Measurements from ENCODE around the gene LRRC15.

The LRRC15 gene

GRCh38 chr3:194312743-194313281 is 56.7 kb downstream of the LRRC15 start:
- Histone ChIP-seq H3K4me1 (ENCODE audit: control insufficient read depth, low read depth, low read length) (peaks cover 28% of the 10 kb centered on the region), H3K27me3 (ENCODE audit: control insufficient read depth, insufficient read depth, low read length) (peaks cover 49% of the 10 kb centered on the region), H3K27ac (ENCODE audit: low read length) (no peak overlapping the region)

GRCh38 chr3:194312186-194312742 is 57.3 kb downstream of the LRRC15 start:
- no peak overlapping the region for H3K27ac ChIP-seq (ENCODE audit: low read length)
- peaks cover 48% of the 10 kb centered on the region for H3K27me3 ChIP-seq (ENCODE audit: control insufficient read depth, insufficient read depth, low read length)
- no peaks in the 10 kb centered on the region for H3K36me3 ChIP-seq (ENCODE audit: control insufficient read depth, low read depth, low read length)
- no peak overlapping the region for H3K9ac ChIP-seq (ENCODE audit: low read length)
- no peak overlapping the region for H3K4me3 ChIP-seq (ENCODE audit: low read length)
- H3K9me3 ChIP-seq (ENCODE audit: control insufficient read depth, low read depth, low read length): no peaks in the 10 kb centered on the region
- H3K4me1 ChIP-seq (ENCODE audit: control insufficient read depth, low read depth, low read length): peaks cover 32% of the 10 kb centered on the region

More at GRCh38 chr3:194312743-194313281, 56.7 kb downstream of the LRRC15 start:
- Histone ChIP-seq H3K4me3 (ENCODE audit: low read length) (no peak overlapping the region), H3K9me3 (ENCODE audit: control insufficient read depth, low read depth, low read length) (no peaks in the 10 kb centered on the region), H3K9ac (ENCODE audit: low read length) (no peak overlapping the region), H3K36me3 (ENCODE audit: control insufficient read depth, low read depth, low read length) (no peaks in the 10 kb centered on the region)

GRCh38 chr3:194311000-194311399 is 58.5 kb downstream of the LRRC15 start:
- Histone ChIP-seq H3K9me3 (ENCODE audit: control insufficient read depth, low read depth, low read length) (no peaks in the 10 kb centered on the region), H3K27me3 (ENCODE audit: control insufficient read depth, insufficient read depth, low read length) (peaks cover 35% of the 10 kb centered on the region), H3K4me1 (ENCODE audit: control insufficient read depth, low read depth, low read length) (peaks cover 37% of the 10 kb centered on the region), H3K4me3 (ENCODE audit: low read length) (no peak overlapping the region), H3K9ac (ENCODE audit: low read length) (no peak overlapping the region), H3K36me3 (ENCODE audit: control insufficient read depth, low read depth, low read length) (no peaks in the 10 kb centered on the region), H3K27ac (ENCODE audit: low read length) (no peak overlapping the region)

- no peak overlapping the region for H3K9ac ChIP-seq (ENCODE audit: low read length)
- H3K9me3 ChIP-seq (ENCODE audit: control insufficient read depth, low read depth, low read length): no peaks in the 10 kb centered on the region
- no peak overlapping the region for H3K4me3 ChIP-seq (ENCODE audit: low read length)
- peaks cover 43% of the 10 kb centered on the region for H3K4me1 ChIP-seq (ENCODE audit: control insufficient read depth, low read depth, low read length)
- H3K27me3 ChIP-seq (ENCODE audit: control insufficient read depth, insufficient read depth, low read length): peaks cover 33% of the 10 kb centered on the region
- no peak overlapping the region for H3K27ac ChIP-seq (ENCODE audit: low read length)
- no peaks in the 10 kb centered on the region for H3K36me3 ChIP-seq (ENCODE audit: control insufficient read depth, low read depth, low read length)
Observed at GRCh38 chr3:194310060-194310835, 59.3 kb downstream of the LRRC15 start.

GRCh38 chr3:194308601-194309449 is 60.7 kb downstream of the LRRC15 start:
- Histone ChIP-seq H3K4me3 (ENCODE audit: low read length) (no peak overlapping the region), H3K4me1 (ENCODE audit: control insufficient read depth, low read depth, low read length) (peaks cover 37% of the 10 kb centered on the region), H3K36me3 (ENCODE audit: control insufficient read depth, low read depth, low read length) (no peaks in the 10 kb centered on the region), H3K9ac (ENCODE audit: low read length) (no peak overlapping the region), H3K9me3 (ENCODE audit: control insufficient read depth, low read depth, low read length) (no peaks in the 10 kb centered on the region), H3K27me3 (ENCODE audit: control insufficient read depth, insufficient read depth, low read length) (peaks cover 21% of the 10 kb centered on the region), H3K27ac (ENCODE audit: low read length) (no peak overlapping the region)

- H3K4me3 ChIP-seq (ENCODE audit: low read length): no peak overlapping the region
- H3K36me3 ChIP-seq (ENCODE audit: control insufficient read depth, low read depth, low read length): no peaks in the 10 kb centered on the region
- no peak overlapping the region for H3K9ac ChIP-seq (ENCODE audit: low read length)
- peaks cover 20% of the 10 kb centered on the region for H3K27me3 ChIP-seq (ENCODE audit: control insufficient read depth, insufficient read depth, low read length)
- no peak overlapping the region for H3K27ac ChIP-seq (ENCODE audit: low read length)
- H3K4me1 ChIP-seq (ENCODE audit: control insufficient read depth, low read depth, low read length): peaks cover 36% of the 10 kb centered on the region
- H3K9me3 ChIP-seq (ENCODE audit: control insufficient read depth, low read depth, low read length): no peaks in the 10 kb centered on the region
Observed at GRCh38 chr3:194307849-194308248, 61.7 kb downstream of the LRRC15 start.

- Histone ChIP-seq H3K27ac (ENCODE audit: low read length) (no peak overlapping the region), H3K36me3 (ENCODE audit: control insufficient read depth, low read depth, low read length) (no peaks in the 10 kb centered on the region), H3K27me3 (ENCODE audit: control insufficient read depth, insufficient read depth, low read length) (peaks cover 12% of the 10 kb centered on the region), H3K4me3 (ENCODE audit: low read length) (no peak overlapping the region), H3K9ac (ENCODE audit: low read length) (no peak overlapping the region), H3K9me3 (ENCODE audit: control insufficient read depth, low read depth, low read length) (no peaks in the 10 kb centered on the region), H3K4me1 (ENCODE audit: control insufficient read depth, low read depth, low read length) (peaks cover 30% of the 10 kb centered on the region)
Observed at GRCh38 chr3:194306771-194307640, 62.5 kb downstream of the LRRC15 start.

- Histone ChIP-seq H3K4me3 (ENCODE audit: low read length) (no peak overlapping the region), H3K27ac (ENCODE audit: low read length) (no peak overlapping the region), H3K36me3 (ENCODE audit: control insufficient read depth, low read depth, low read length) (no peaks in the 10 kb centered on the region), H3K9ac (ENCODE audit: low read length) (no peak overlapping the region), H3K4me1 (ENCODE audit: control insufficient read depth, low read depth, low read length) (peaks cover 30% of the 10 kb centered on the region), H3K9me3 (ENCODE audit: control insufficient read depth, low read depth, low read length) (no peaks in the 10 kb centered on the region), H3K27me3 (ENCODE audit: control insufficient read depth, insufficient read depth, low read length) (peaks cover 7% of the 10 kb centered on the region)
Observed at GRCh38 chr3:194306109-194306686, 63.3 kb downstream of the LRRC15 start.

- H3K4me3 ChIP-seq (ENCODE audit: low read length): no peak overlapping the region
- H3K9ac ChIP-seq (ENCODE audit: low read length): no peak overlapping the region
- H3K36me3 ChIP-seq (ENCODE audit: control insufficient read depth, low read depth, low read length): no peaks in the 10 kb centered on the region
- H3K4me1 ChIP-seq (ENCODE audit: control insufficient read depth, low read depth, low read length): peaks cover 32% of the 10 kb centered on the region
- no peaks in the 10 kb centered on the region for H3K9me3 ChIP-seq (ENCODE audit: control insufficient read depth, low read depth, low read length)
- H3K27ac ChIP-seq (ENCODE audit: low read length): no peak overlapping the region
- H3K27me3 ChIP-seq (ENCODE audit: control insufficient read depth, insufficient read depth, low read length): peaks cover 7% of the 10 kb centered on the region
Observed at GRCh38 chr3:194305356-194306108, 64.0 kb downstream of the LRRC15 start.

All from iPS-18a (cell line).